A673 (cell line): ENCODE measurements around the gene PPIG. TPM values are rescaled to one million over a fixed set of nuclear protein-coding genes. Genes with fewer than 3 reads are reported as not detected.
"Not testable (repeated sequence)": the region's sequence is repeated elsewhere in the genome, so short reads cannot be mapped to it uniquely, and the experiment has no call there.

Source experiments
- BruUV-seq: library from RNA; stranded (reverse); fragments of 400-500 nt; replicated peaks from 2 replicates; lab custom pipeline; 2021; lab: Mats Ljungman, UMichigan
- CTCF ChIA-PET: fragments of 300-600 bp; sonication (Branson Sonifier 250); formaldehyde crosslinking; loops from one replicate; lab custom pipeline; 2022; ENCODE audit warnings: antibody characterized with exemption; lab: Charles Lee
- POLR2A ChIA-PET: fragments of 300-600 bp; sonication (Branson Sonifier 250); formaldehyde crosslinking; loops from one replicate; lab custom pipeline; 2022; ENCODE audit warnings: antibody characterized with exemption; ENCODE audit not compliant: low non-redundant PET; lab: Charles Lee
- DNase-seq: peaks from one replicate; pipeline ENCODE4 v3.0.0-alpha.2; 2015; ENCODE audit warnings: low spot score
- H3K27ac ChIP-seq: fragments of 200-600 bp; sonication (generic); 2 replicates; pipeline ENCODE4 v1.5.1; 2016; ENCODE audit warnings: mixed run types, low read depth, mild to moderate bottlenecking, mixed read lengths, antibody characterized with exemption, low read length; ENCODE audit not compliant: poor library complexity, severe bottlenecking
- H3K27me3 ChIP-seq: fragments of 200-600 bp; sonication (generic); replicated peaks from 2 replicates; pipeline ENCODE4 v1.6.1; 2017; ENCODE audit warnings: mixed run types, low read depth, mild to moderate bottlenecking, mixed read lengths, antibody characterized with exemption, low read length; ENCODE audit not compliant: insufficient read depth, poor library complexity
- H3K36me3 ChIP-seq: fragments of 200-600 bp; sonication (generic); 2 replicates; pipeline ENCODE4 v1.6.1; 2016; ENCODE audit warnings: mixed run types, mild to moderate bottlenecking, mixed read lengths, antibody characterized with exemption, low read length; ENCODE audit not compliant: insufficient read depth, poor library complexity, severe bottlenecking
- H3K4me1 ChIP-seq: fragments of 200-600 bp; sonication (generic); 2 replicates; pipeline ENCODE4 v1.6.1; 2017; ENCODE audit warnings: mixed run types, mild to moderate bottlenecking, mixed read lengths, antibody characterized with exemption, low read length; ENCODE audit not compliant: insufficient read depth, poor library complexity, severe bottlenecking
- H3K4me3 ChIP-seq: fragments of 200-600 bp; sonication (generic); 2 replicates; pipeline ENCODE4 v1.5.1; 2016; ENCODE audit warnings: low read depth, mixed run types, mild to moderate bottlenecking, mixed read lengths, low read length; ENCODE audit not compliant: poor library complexity, severe bottlenecking
- H3K9me3 ChIP-seq: fragments of 200-600 bp; sonication (generic); 2 replicates; pipeline ENCODE4 v1.6.1; 2016; ENCODE audit warnings: mixed run types, low read depth, mild to moderate bottlenecking, mixed read lengths, antibody characterized with exemption, low read length; ENCODE audit not compliant: poor library complexity, severe bottlenecking
- EZH2 ChIP-seq: fragments of 200-600 bp; sonication (generic); IDR thresholded peaks from 2 replicates; pipeline ENCODE4 v1.6.1; 2017; ENCODE audit warnings: borderline replicate concordance, low read depth, mild to moderate bottlenecking, mixed read lengths, antibody characterized with exemption, low read length; ENCODE audit not compliant: poor library complexity, severe bottlenecking
- intact Hi-C: fragments of 100-400 bp; cut with micrococcal nuclease; formaldehyde crosslinking; loops from one replicate; pipeline ENCODE4 v1.10.0; 2022; ENCODE audit not compliant: unreplicated experiment
- total RNA-seq: library from RNA; stranded (reverse); gene quantifications from 2 replicates; pipeline ENCODE4 v1.2.3, GENCODE V29; 2021
- TF ChIP-seq, protein P1 (sequence below): fragments of 300-800, 200-600 bp; sonication (generic); conservative IDR thresholded peaks from 2 replicates; pipeline ENCODE4 v1.5.1; 2017; ENCODE audit warnings: low read depth, mild to moderate bottlenecking, antibody characterized with exemption, low read length, moderate library complexity, mixed read lengths

Gene PPIG
- total RNA-seq, 1 experiment from 2014 or later, result 69.8 TPM

GRCh38 chr2:169583518-169583917 is 633 bp upstream of the PPIG start:
- H3K27ac ChIP-seq, result peak overlapping the region; percentile 93
- no TSS peak for BruUV-seq

GRCh38 chr2:169585673-169586072 is 1.5 kb downstream of the PPIG start:
- Histone ChIP-seq H3K4me1 (peaks cover 6% of the 10 kb centered on the region), H3K27ac (peak overlapping the region; percentile 93), H3K9me3 (no peaks in the 10 kb centered on the region), H3K4me3 (peak overlapping the region; percentile 59), H3K36me3 (no peaks in the 10 kb centered on the region), H3K27me3 (no peaks in the 10 kb centered on the region)
- BruUV-seq, result no TSS peak
- TF ChIP-seq, protein P1, sequence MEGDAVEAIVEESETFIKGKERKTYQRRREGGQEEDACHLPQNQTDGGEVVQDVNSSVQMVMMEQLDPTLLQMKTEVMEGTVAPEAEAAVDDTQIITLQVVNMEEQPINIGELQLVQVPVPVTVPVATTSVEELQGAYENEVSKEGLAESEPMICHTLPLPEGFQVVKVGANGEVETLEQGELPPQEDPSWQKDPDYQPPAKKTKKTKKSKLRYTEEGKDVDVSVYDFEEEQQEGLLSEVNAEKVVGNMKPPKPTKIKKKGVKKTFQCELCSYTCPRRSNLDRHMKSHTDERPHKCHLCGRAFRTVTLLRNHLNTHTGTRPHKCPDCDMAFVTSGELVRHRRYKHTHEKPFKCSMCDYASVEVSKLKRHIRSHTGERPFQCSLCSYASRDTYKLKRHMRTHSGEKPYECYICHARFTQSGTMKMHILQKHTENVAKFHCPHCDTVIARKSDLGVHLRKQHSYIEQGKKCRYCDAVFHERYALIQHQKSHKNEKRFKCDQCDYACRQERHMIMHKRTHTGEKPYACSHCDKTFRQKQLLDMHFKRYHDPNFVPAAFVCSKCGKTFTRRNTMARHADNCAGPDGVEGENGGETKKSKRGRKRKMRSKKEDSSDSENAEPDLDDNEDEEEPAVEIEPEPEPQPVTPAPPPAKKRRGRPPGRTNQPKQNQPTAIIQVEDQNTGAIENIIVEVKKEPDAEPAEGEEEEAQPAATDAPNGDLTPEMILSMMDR, result no peak
- no peak for TF ChIP-seq EZH2
- DNase-seq, result no peak
- POLR2A ChIA-PET, result no interaction called here
- intact Hi-C loops, result no loop called here
- CTCF ChIA-PET, result no interaction called here

More at GRCh38 chr2:169583518-169583917, 633 bp upstream of the PPIG start:
- Histone ChIP-seq H3K4me3 (no peak overlapping the region), H3K4me1 (peaks cover 6% of the 10 kb centered on the region), H3K9me3 (no peaks in the 10 kb centered on the region), H3K36me3 (no peaks in the 10 kb centered on the region), H3K27me3 (no peaks in the 10 kb centered on the region)
- intact Hi-C loops, result no loop called here
- no peak for DNase-seq
- TF ChIP-seq, protein P1, result no peak
- TF ChIP-seq EZH2, result no peak
- ChIA-PET POLR2A (no interaction called here), CTCF (no interaction called here)

DNA sequence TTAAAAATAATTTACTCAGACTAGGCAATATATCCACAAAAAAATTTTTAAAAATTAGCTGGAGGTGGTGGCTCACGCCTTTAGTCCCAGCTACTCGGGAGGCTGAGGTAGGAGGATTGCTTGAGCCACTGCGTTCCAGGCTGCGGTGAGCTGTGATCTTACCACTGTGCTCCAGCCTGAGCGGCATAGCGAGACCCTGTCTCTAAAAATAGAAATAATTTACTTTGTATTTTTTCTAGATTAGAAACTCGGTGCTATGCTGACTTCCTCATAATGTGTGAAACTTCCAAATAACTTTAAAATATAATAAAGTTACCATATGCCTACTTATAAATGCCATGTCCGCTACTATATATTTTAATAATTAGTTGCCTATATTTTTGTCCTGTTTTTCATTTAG is 6.7 kb downstream of the PPIG start:
- Histone ChIP-seq H3K4me3 (no peak overlapping the region), H3K27me3 (no peaks in the 10 kb centered on the region), H3K9me3 (no peaks in the 10 kb centered on the region), H3K27ac (no peak overlapping the region), H3K36me3 (no peaks in the 10 kb centered on the region), H3K4me1 (peaks cover 6% of the 10 kb centered on the region)
- POLR2A ChIA-PET, result no interaction called here
- no TSS peak for BruUV-seq
- TF ChIP-seq EZH2, result no peak
- TF ChIP-seq, protein P1, result no peak
- intact Hi-C loops, result no loop called here
- CTCF ChIA-PET, result no interaction called here
- no peak for DNase-seq

DNA sequence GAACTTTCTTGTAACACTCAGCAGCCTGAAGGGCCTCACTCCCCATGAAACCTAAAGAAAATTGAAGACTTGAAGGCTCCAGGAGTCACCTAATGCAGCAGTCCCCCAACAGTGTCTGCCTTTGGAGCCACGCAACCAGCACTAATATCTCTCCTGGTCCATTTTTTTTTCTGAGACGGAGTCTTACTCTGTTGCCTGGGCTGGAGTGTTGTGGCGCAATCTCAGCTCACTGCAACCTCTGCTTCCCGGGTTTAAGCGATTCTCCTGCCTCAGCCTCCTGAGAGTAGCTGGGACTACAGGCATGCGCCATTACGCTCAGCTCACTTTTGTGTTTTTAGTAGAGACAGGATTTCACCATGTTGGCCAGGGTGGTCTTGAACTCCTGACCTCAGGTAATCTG is 12.4 kb downstream of the PPIG start:
- POLR2A ChIA-PET, H3K9me3 ChIP-seq, H3K4me1 ChIP-seq, BruUV-seq, H3K27ac ChIP-seq, DNase-seq, H3K36me3 ChIP-seq, H3K27me3 ChIP-seq, CTCF ChIA-PET, H3K4me3 ChIP-seq, intact Hi-C loops: not testable (repeated sequence)
